HG03565 (cell line): ENCODE results near the gene LHFPL4.
"Not testable (repeated sequence)": the region's sequence is repeated elsewhere in the genome, so short reads cannot be mapped to it uniquely, and the experiment has no call there.

Experiments
- ATAC-seq: cut with Tn5 transposase; IDR thresholded peaks from one replicate; pipeline ENCODE4 v1.9.1; 2021; ENCODE audit warnings: mild to moderate bottlenecking, moderate library complexity; ENCODE audit not compliant: unreplicated experiment

LHFPL4 gene

DNA sequence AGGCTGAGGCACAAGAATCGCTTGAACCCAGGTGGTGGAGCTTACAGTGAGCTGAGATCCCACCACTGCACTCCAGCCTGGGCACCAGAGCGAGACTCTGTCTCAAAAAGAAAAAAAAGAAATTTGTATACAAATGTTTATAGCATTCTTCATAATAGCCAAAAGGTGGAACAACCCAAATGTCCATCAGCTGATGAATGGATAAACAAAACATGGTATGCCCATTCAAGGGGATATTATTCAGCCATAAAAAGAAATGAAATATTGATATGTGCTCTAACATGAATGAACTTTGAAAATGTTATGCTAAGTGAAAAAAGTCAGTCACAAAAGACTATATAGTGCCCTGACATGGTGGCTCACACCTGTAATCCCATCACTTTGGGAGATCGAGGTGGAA is 11.4 kb downstream of the LHFPL4 start:
- ATAC-seq = no peak

GRCh38 chr3:9536212-9536611 is 17.4 kb downstream of the LHFPL4 start:
- no peak for ATAC-seq

DNA sequence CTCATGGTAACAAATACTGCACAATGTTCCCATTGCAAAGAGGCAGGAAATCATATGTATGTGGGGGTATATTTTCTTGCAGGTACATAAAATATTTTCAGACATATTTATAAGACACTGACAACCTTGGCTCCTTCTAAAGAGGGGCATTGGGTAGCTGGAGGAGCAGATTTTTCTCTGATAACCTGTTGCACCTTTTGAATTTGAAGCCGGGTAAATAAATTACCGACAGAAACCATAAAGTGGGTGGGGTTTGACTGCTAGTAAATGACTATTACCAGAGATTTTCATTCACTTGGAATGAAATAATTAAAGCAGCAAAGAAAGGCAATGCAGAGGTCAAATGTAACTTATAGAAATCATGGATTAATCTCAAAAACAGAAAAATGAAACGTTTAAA is 19.2 kb downstream of the LHFPL4 start:
- no peak for ATAC-seq

- no peak for ATAC-seq
These were observed 28.5 kb downstream of the LHFPL4 start for GRCh38 chr3:9525078-9525477.

DNA sequence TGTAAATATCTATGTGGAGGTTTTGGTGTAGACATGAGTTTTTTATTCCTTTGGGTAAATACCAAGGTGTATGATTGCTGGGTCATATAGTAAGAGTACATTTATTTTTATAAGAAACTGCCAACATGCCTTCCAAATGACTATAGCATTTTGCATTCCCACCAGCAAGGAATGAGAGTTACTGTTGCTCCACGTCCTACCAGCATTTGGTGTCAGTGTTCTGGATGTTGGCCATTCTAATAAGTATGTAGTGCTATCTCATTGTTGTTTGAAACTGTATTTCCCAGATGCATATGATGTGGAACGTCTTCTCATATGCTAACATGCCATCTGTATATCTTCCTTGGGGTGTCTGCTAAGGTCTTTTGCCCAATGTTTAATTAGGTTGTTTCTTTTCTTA is 38.7 kb downstream of the LHFPL4 start:
- ATAC-seq = no peak

DNA sequence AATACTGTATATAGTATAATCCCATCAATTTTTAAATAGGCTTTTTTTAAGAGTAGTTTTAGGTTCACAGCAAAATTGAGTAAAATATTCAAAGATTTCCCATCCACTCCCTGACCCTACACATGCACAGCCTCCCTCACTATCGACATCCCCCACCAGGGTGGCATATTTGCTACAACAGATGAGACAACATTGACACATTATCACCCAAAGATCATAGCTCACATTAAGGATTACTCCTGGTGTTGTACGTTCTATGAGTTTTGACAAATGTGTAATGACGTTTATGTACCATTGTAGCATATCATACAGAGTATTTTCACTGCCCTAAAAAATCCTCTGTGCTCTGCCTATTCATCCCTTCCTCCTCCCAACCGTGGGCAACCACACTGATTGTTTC is 39.3 kb downstream of the LHFPL4 start:
- ATAC-seq = no peak

GRCh38 chr3:9512456-9513045 is 41.1 kb downstream of the LHFPL4 start:
- ATAC-seq = no peak

DNA sequence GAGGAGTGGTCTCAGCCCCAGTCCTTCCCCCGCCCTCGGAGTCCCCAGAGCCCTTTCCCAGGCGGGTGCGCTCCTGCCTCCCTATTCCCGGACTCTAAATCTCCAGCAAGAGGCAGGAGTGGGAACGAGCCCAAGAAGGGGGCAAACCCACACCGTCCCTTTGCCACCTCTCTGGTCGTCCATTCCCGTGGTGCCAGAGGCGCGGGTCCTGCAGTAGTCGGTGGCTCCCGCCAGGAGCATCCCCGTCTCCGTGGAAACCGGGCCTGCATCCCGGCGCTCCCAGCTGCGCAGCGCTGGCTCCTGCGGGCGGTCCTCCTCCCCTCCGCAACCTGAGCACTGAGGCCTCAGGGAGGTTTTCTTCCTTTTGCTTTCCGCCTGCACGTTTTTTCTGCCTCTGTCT is 44.8 kb downstream of the LHFPL4 start:
- ATAC-seq = no peak

DNA sequence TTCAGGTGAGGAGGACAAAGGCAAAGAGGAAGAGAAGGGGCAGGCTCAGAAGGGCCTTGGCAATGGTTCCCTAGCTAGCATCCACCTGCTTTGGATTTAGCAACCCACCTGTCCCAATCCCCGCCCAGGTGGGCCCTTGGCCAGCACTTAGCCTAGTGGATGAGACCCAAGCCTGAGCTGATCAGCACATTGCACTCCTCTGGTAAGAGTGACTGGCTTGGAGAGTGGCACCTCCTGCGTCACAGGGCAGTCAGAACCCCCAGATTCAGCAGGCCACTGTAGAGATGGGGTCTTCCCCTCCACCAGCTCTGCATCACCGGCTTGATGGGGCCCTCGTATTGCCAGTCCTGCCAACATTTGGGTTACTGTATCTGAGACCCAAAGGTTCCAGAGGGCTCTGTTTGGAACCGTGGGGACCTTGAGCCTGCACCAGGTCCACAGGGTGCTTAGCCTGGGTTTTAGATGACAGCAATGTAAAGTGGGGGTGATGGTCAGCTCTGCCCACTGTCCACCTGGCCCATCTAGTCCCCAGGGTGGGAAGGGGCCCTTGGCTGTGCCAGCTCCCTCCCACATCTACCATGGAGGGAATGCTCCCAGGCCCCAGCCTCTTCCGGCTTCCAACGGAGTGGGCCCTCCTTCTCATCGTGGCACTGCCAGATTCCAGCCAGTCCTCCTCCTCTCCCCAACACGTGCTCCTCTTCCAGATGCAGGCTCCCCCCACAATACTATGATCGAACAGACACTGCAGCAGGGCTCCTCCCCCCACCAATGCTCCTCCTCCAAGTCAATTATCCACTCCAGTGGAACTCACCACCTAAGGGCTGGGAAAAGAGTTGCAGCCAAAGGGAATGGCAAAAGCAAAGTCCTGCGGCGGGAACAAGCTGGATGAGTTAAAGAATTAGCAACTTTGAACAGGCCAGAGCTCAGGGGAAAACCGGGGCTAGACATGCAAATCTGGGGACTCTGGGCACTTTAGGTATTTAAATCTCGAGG is 45.7 kb downstream of the LHFPL4 start:
- no peak for ATAC-seq

- no peak for ATAC-seq
These were observed 50.3 kb downstream of the LHFPL4 start for GRCh38 chr3:9503283-9503682.

DNA sequence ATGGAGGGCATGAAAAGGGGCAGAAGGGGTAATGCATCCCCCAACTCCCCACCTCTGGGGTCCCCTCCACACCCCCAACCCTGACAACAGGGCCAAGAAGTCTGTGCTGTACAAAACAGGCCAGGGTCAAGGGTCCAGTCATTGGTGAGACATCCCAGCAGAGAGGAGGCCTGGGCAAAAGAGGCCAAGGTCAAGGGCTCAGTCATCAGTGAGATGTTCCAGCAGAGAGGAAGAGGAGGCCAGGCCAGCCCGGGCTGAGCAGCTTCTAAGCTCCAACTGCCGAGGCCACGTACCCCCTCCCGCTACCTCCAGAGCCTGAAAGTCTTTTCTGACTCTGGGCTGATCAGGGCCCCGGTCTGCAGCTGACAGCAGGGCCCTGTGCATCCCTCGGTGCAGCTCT is 52.4 kb downstream of the LHFPL4 start:
- no peak for ATAC-seq

DNA sequence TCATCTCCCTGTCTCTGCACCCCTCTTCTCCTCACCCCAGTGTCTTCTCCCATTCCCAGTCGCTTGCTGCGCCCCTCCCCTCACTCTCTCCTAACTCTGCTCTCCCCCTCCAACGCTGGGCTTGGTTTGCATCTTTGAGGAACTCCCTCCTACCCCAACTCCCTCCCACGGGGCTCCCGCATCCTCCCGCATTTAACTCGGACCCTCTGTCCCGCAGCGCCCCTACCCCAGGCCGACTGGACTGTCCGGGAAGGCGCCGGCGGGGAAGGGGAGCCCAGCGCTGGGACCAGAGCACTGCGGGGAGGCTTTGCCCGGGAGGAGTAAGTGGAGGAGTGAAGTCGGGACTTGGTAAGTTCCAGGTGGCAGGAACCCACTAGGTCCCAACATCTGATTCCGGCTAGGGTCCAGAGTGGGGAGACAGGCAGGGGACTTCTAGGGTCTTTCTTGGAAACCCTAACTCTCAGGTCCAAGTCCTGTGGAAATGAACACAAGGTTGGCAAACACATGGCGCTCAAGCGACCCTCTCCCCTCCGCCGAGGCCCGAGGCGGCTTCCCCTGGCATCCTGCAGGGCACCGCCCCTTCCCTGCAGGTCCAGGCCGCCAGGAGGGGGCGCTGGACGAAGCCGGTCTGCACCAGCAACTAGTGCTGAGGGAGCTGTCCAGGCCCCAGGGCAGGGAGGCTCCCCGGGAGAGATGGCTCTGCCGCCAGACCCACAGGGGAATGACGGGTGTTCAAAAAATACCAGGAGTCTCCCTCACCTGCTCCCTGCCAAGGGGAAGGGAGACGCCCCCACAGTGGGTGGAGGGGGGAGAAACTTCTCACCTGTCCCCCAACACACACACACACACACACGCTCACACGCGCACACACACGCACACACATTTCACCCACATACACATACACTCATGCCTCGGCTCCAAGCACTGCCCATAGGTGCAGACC is 53.2 kb downstream of the LHFPL4 start:
- no peak for ATAC-seq

DNA sequence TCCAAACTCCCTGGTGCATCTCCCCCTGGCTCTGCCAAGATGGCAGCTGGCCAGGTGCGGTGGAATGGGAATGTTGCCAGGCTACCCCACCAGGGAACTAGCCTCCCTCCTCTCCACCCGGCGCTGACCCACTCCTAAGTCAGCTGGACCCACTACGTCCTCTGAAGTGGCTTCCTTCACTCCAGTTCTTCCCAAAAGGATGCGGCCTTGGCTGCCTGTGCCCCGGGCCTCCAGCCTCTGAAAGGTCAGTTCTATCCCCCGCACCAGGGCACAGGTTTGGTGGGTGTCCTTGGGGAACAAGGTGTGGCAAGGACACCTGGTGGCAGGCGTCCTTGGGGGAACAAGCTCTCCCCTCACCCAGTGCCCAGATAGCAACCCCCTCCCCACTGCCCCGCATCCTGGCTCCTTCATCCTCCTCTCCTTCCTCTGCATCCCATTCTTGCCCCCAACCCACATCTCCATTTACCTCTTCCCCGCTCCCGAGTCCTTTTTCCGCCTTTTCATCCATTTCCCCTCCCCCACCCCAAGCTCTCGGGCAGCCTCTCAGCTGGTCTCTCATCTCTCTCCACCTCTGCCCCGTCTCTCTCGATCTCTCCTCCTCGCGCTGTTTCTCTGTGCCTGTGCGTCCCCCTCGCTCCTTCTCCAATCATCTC is 54.0 kb downstream of the LHFPL4 start:
- no peak for ATAC-seq

DNA sequence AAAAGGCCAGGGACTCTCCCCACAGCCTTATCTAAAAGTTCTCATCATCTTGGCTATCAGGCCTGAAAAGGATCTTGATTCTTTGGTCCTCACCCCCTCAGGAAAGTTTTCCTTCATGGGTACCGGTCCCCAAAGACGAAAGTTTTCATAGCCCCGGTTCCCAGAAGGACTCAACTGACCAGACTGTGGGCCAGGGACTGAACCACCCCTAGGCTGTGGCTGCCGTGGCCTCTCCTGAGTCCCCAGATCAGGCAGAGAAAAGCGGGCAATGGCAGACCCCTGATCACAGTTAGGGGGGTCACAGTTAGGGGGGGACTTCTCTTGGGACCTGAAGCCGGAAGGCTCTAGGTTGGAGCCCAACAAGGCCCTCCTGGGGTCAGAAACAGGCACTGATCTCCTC is 54.8 kb downstream of the LHFPL4 start:
- no peak for ATAC-seq

GRCh38 chr3:9497821-9498565 is 55.6 kb downstream of the LHFPL4 start:
- no peak for ATAC-seq

- no peak for ATAC-seq
These were observed 56.7 kb downstream of the LHFPL4 start for GRCh38 chr3:9496893-9497292.

DNA sequence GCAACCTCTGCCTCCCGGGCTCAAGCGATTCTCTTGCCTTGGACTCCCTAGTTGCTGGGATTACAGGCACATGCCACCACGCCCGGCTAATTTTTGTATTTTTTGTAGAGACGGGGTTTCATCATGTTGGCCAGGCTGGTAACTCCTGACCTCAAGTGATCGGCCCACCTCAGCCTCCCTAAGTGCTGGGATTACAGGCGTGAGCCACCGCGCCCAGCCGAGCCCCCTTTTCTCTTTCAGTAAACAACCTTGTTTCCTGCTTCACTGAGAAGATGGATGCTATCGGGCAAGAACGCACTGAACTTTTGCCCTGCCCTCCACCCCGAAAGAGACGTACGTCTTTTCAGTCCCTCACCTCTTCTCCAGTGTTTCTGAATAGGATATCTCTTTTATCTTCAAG is 59.6 kb downstream of the LHFPL4 start:
- not testable (repeated sequence) for ATAC-seq

DNA sequence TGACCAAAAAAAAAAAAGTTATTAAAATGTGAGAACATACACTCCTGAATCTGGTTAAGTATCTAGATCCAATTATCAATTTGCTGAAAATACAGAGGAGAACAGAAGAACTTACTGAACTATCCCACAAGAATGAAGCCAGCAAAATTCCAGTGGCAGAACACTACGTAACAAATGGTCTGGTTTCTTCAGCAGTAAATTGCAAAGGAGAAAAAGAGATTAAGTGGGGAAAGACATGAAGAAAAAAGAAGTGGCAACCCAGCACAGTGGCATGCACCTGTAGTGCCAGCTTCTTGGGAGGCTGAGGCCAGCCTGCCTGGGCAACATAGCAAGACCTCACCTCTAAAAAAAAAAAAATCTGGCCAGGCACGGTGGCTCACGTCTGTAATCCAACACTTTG is 62.1 kb downstream of the LHFPL4 start:
- no peak for ATAC-seq

- no peak for ATAC-seq
These were observed 68.4 kb downstream of the LHFPL4 start for GRCh38 chr3:9485248-9485647.

DNA sequence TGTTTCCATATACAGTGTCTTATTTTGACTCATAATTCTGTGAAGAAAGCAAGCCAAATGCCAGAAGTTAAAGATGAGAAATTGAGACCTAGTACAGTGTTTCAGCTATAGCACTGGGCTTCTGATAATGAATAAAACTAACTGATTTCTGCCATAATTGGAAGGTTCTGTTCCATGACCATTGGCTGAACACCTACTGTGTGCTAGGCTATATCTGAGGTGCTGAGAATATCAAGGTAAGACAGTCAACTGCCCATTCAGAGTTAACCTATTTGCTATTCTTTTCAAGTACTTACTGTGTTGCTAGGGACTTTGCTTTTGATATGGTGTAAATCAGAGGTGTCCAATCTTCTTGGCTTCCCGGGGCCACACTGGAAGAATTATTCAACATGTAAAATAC is 73.4 kb downstream of the LHFPL4 start:
- ATAC-seq = no peak
